Transverse colon (tissue), 4 donors: ENCODE data around the gene CEP89. TPM values are rescaled to one million over a fixed set of nuclear protein-coding genes. Genes with fewer than 3 reads are reported as not detected.
A peak's percentile ranks its signal among the peaks of the same experiment; 100 is the strongest.

Experiments used
- DNase-seq: peaks from one replicate; pipeline ENCODE4 v3.0.0-alpha.2; 2019
- H3K27ac ChIP-seq, 4 donors: fragments of 200-600 bp; sonication (generic); 2 replicates each; pipeline ENCODE4 v1.5.1; 2016 to 2018; ENCODE audit warnings: inconsistent platforms in 4 of 4
- H3K27me3 ChIP-seq: fragments of 200-600 bp; sonication (generic); 2 replicates; pipeline ENCODE4 v1.5.1; 2017; ENCODE audit warnings: inconsistent platforms
- H3K36me3 ChIP-seq, 4 donors: fragments of 200-600 bp; sonication (generic); 2 replicates each; pipeline ENCODE4 v1.5.1; 2017 to 2019; ENCODE audit warnings: inconsistent platforms in 4 of 4
- H3K4me1 ChIP-seq, 4 donors: fragments of 200-600 bp; sonication (generic); 2 replicates each; pipeline ENCODE4 v1.5.1; 2017 to 2020; ENCODE audit warnings: inconsistent platforms in 4 of 4
- H3K4me3 ChIP-seq, 4 donors: fragments of 200-600 bp; sonication (generic); 1 replicate in 1 of 4; 2 replicates in 3 of 4; pipeline versions ENCODE4 v1.5.1 to v1.6.1; 2017 to 2019; ENCODE audit warnings: inconsistent platforms in 4 of 4
- H3K9me3 ChIP-seq, 2 donors: fragments of 200-600 bp; sonication (generic); 2 replicates each; pipeline ENCODE4 v1.5.1; 2017 to 2019; ENCODE audit warnings: inconsistent platforms in 2 of 2
- CTCF ChIP-seq, 5 experiments: fragments of 200-600 bp in 3 of 5; fragments of 450-650 bp in 2 of 5; sonication (generic) in 3 of 5; IDR thresholded peaks; 1 replicate in 2 of 5; 2 replicates in 3 of 5; pipeline ENCODE4 v1.5.1; 2016 to 2017; ENCODE audit warnings: antibody characterized with exemption in 5 of 5, inconsistent platforms in 3 of 5, mild to moderate bottlenecking in 2 of 5, moderate library complexity in 1 of 5
- EP300 ChIP-seq: sonication (generic); formaldehyde crosslinking; IDR thresholded peaks from one replicate; pipeline ENCODE4 v1.6.1; 2017; ENCODE audit warnings: antibody characterized with exemption, low read depth
- POLR2A ChIP-seq: fragments of 450-650 bp; IDR thresholded peaks from one replicate; pipeline ENCODE4 v1.6.1; 2016; ENCODE audit warnings: antibody characterized with exemption, mild to moderate bottlenecking, moderate library complexity
- POLR2AphosphoS5 ChIP-seq, 3 donors: sonication (generic); formaldehyde crosslinking; IDR thresholded peaks; one replicate each; pipeline ENCODE4 v1.6.1; 2016; ENCODE audit warnings: antibody characterized with exemption in 3 of 3
- WGBS, 2 donors: methylation state at CpG; one replicate each; pipeline ENCODE4 v1.1.5; 2018; ENCODE audit warnings: low coverage in 1 of 2; 5-methylcytosine and 5-hydroxymethylcytosine counted together
- in situ Hi-C, 4 donors: fragments of 200-750 bp; cut with MboI; loops; one replicate each; pipeline versions ENCODE4 v1.15.0 to v1.15.1; 2017; ENCODE audit warnings: low sequenced_read_pairs in 3 of 4, low pct_ligation_motif_present in 1 of 4, low pct_unique_long_range_greater_than_20kb in 1 of 4
- intact Hi-C: fragments of 100-400 bp; cut with DNase I; formaldehyde crosslinking; loops from one replicate; pipeline ENCODE4 v1.15.1; 2023; ENCODE audit warnings: low total_unique reads
- total RNA-seq, 4 donors: library from RNA; depleted of rRNA; stranded (reverse); fragments of >200 nt; gene quantifications; one replicate each; pipeline ENCODE4 v1.1.0, GENCODE V29; 2016

The CEP89 gene
- total RNA-seq, 4 donors from 2014 or later: 4.5 to 39.6 (median 9.4) TPM

- no peak overlapping the region for H3K27ac ChIP-seq
- in situ Hi-C loops (no loop called here), intact Hi-C loops (no loop called here)
- peaks cover 3 to 7% of the 10 kb centered on the region in 2 donors for H3K9me3 ChIP-seq
- TF ChIP-seq CTCF (IDR thresholded peaks at IDR 0.05): no peak
- no peak for TF ChIP-seq EP300
- no peak for TF ChIP-seq POLR2A
- no peak for TF ChIP-seq POLR2AphosphoS5 (IDR thresholded peaks at IDR 0.05)
- peaks cover 0 to 40% (median 17%) of the 10 kb centered on the region in 4 donors for H3K36me3 ChIP-seq
- no peaks in the 10 kb centered on the region for H3K4me1 ChIP-seq
- H3K27me3 ChIP-seq: no peaks in the 10 kb centered on the region
- no peak for DNase-seq
- 97 to 100% methylated on average over 4 to 8 of the region's 8 CpGs for WGBS, 2 donors
- no peak overlapping the region for H3K4me3 ChIP-seq
Measured at GRCh38 chr19:32930567-32930966, 41.2 kb downstream of the CEP89 start.

- Histone ChIP-seq H3K4me1 (peaks cover 0 to 12% (median 4%) of the 10 kb centered on the region in 4 donors), H3K27ac (no peak overlapping the region), H3K9me3 (peaks cover 3 to 7% of the 10 kb centered on the region in 2 donors), H3K36me3 (peaks cover 0 to 40% (median 17%) of the 10 kb centered on the region in 4 donors), H3K27me3 (no peaks in the 10 kb centered on the region), H3K4me3 (no peak overlapping the region)
- in situ Hi-C loops (no loop called here), intact Hi-C loops (no loop called here)
- 93 to 100% methylated on average over 1 to 2 of the region's 2 CpGs for WGBS, 2 donors
- no peak for TF ChIP-seq POLR2AphosphoS5 (IDR thresholded peaks at IDR 0.05)
- no peak for TF ChIP-seq POLR2A
- TF ChIP-seq EP300: no peak
- no peak for TF ChIP-seq CTCF (IDR thresholded peaks at IDR 0.05)
- no peak for DNase-seq
Measured at GRCh38 chr19:32928806-32929205, 43.0 kb downstream of the CEP89 start.

- TF ChIP-seq POLR2A (no peak), EP300 (no peak), CTCF (IDR thresholded peaks at IDR 0.05) (no peak), POLR2AphosphoS5 (IDR thresholded peaks at IDR 0.05) (peak; percentile 10 to 26 (median 15))
- H3K27me3 ChIP-seq: no peaks in the 10 kb centered on the region
- H3K27ac ChIP-seq: peak overlapping the region in 3 of 4 donors; percentile 38 to 48 (median 39)
- 56% methylated on average over 6 of the region's 6 CpGs; no CpG with 5 or more reads in 1 of the 2 donors for WGBS, 2 donors
- H3K4me1 ChIP-seq: peaks cover 0 to 13% (median 4%) of the 10 kb centered on the region in 4 donors
- peak; percentile 31 for DNase-seq
- intact Hi-C loops (no loop called here), in situ Hi-C loops (no loop called here)
- peaks cover 0 to 21% (median 10%) of the 10 kb centered on the region in 4 donors for H3K36me3 ChIP-seq
- H3K4me3 ChIP-seq: no peak overlapping the region
- H3K9me3 ChIP-seq: peaks cover 3 to 7% of the 10 kb centered on the region in 2 donors
Measured at GRCh38 chr19:32924200-32924599, 47.6 kb downstream of the CEP89 start.

- DNase-seq: no peak
- H3K27me3 ChIP-seq: no peaks in the 10 kb centered on the region
- H3K4me1 ChIP-seq: peaks cover 0 to 13% (median 4%) of the 10 kb centered on the region in 4 donors
- peaks cover 0 to 7% (median 0%) of the 10 kb centered on the region in 4 donors for H3K36me3 ChIP-seq
- no peaks in the 10 kb centered on the region for H3K9me3 ChIP-seq
- in situ Hi-C loops: no loop called here
- intact Hi-C loops: no loop called here
- no peak overlapping the region for H3K27ac ChIP-seq
- no peak overlapping the region for H3K4me3 ChIP-seq
- 88 to 100% methylated on average over 2 to 3 of the region's 3 CpGs for WGBS, 2 donors
- no peak for TF ChIP-seq EP300
- TF ChIP-seq CTCF (IDR thresholded peaks at IDR 0.05): no peak
- no peak for TF ChIP-seq POLR2AphosphoS5 (IDR thresholded peaks at IDR 0.05)
- no peak for TF ChIP-seq POLR2A
Measured at GRCh38 chr19:32921624-32922023, 50.1 kb downstream of the CEP89 start.
